DOHH2 (cell line): ENCODE data around the gene ADAMTS16.

Experiments used
- CTCF ChIP-seq: fragments of 200-600 bp; sonication (generic); IDR thresholded peaks from one replicate; pipeline ENCODE4 v1.5.1; 2014; ENCODE audit warnings: antibody characterized with exemption, mild to moderate bottlenecking, low read depth, low read length; ENCODE audit not compliant: poor library complexity, severe bottlenecking
- EZH2phosphoT487 ChIP-seq: fragments of 200-600 bp; sonication (generic); IDR thresholded peaks from 2 replicates; pipeline ENCODE4 v1.6.1; 2017; ENCODE audit warnings: borderline replicate concordance, mild to moderate bottlenecking, antibody characterized with exemption, low read length, moderate library complexity, mixed read lengths

- TF ChIP-seq CTCF (no peak), EZH2phosphoT487 (no peak)
These were observed 178.5 kb downstream of the ADAMTS16 start for GRCh38 chr5:5318426-5319190.
